ENCODE data around the gene TBC1D14. TPM values are rescaled to one million over a fixed set of nuclear protein-coding genes. Genes with fewer than 3 reads are reported as not detected.

The TBC1D14 gene
- total and polyA plus RNA-seq, 9 of the 15 experiments (the other 6 are each of a cell fraction or from before 2014, with no cell fraction given) = 2.1 to 59.6 (median 44.8) TPM

DNA sequence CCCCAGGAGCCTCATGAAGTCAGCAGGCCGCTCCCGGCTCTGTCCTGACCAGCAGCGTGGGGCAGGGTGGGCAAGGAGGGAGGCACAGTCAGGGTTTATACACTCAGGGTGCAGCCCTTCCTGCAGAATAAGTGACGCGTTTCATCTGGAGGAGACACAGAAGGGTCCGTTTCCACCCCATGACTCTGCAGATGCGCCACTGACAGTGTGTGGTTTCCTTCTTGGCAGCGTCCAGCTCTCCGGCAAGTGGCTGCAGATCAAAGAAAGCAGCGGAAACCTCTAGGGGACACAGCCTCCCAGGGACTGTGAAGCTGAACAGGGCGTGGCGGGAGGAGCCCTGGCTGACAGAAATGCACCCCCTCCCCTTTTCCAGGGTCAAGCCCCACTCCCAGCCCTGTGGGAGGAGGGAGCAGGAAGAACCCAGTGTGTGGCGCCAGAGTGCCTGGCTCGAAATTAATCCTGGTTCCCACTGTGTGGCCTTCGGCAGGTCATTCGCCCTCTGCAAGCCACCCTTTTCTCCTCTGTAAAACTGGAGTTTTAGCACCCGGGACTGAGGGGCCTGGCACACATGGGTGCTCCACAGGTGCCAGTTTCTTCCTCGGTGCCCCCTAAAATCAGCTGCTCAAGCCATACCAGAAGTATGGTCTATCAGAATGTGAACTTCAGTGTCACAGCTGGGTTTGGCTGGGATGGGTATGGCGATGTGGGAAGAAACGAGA lies 17.3 kb upstream of the TBC1D14 start (continued):
- TF ChIP-seq, protein P1, sequence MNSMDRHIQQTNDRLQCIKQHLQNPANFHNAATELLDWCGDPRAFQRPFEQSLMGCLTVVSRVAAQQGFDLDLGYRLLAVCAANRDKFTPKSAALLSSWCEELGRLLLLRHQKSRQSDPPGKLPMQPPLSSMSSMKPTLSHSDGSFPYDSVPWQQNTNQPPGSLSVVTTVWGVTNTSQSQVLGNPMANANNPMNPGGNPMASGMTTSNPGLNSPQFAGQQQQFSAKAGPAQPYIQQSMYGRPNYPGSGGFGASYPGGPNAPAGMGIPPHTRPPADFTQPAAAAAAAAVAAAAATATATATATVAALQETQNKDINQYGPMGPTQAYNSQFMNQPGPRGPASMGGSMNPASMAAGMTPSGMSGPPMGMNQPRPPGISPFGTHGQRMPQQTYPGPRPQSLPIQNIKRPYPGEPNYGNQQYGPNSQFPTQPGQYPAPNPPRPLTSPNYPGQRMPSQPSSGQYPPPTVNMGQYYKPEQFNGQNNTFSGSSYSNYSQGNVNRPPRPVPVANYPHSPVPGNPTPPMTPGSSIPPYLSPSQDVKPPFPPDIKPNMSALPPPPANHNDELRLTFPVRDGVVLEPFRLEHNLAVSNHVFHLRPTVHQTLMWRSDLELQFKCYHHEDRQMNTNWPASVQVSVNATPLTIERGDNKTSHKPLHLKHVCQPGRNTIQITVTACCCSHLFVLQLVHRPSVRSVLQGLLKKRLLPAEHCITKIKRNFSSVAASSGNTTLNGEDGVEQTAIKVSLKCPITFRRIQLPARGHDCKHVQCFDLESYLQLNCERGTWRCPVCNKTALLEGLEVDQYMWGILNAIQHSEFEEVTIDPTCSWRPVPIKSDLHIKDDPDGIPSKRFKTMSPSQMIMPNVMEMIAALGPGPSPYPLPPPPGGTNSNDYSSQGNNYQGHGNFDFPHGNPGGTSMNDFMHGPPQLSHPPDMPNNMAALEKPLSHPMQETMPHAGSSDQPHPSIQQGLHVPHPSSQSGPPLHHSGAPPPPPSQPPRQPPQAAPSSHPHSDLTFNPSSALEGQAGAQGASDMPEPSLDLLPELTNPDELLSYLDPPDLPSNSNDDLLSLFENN (IDR thresholded peaks at IDR 0.05; ENCODE audit: low read depth in 2 of 2, low read length in 2 of 2) = no peak
- TF ChIP-seq RBM34 (IDR thresholded peaks at IDR 0.05; ENCODE audit: borderline replicate concordance, insufficient read depth, low read length) (no peak), ZFPM2 (CRISPR knock-in tag; IDR thresholded peaks at IDR 0.05) (no peak), NFE2 (IDR thresholded peaks at IDR 0.05; ENCODE audit: low read depth) (peak; percentile 89), HCFC1 (IDR thresholded peaks at IDR 0.05; ENCODE audit: low read depth, low read length) (peak; percentile 34; the same call in 1 of the 2 replicates), ZNF274 (IDR thresholded peaks at IDR 0.05; ENCODE audit: borderline replicate concordance, low read depth, low read length) (no peak), FUS (optimal IDR thresholded peaks at IDR 0.05; ENCODE audit: low read depth, low read length) (no peak), ZNF707 (CRISPR knock-in tag; conservative IDR thresholded peaks at IDR 0.05) (no peak), ETV1 (tag; conservative IDR thresholded peaks at IDR 0.05; ENCODE audit: low read depth) (0 out of 2 replicates have a peak, but pooled peaks have one; percentile 17), PML (IDR thresholded peaks at IDR 0.05; ENCODE audit: low read length) (no peak), PURB (CRISPR knock-in tag; IDR thresholded peaks at IDR 0.05; ENCODE audit: low read depth) (no peak), NR3C1 (CRISPR knock-in tag; IDR thresholded peaks at IDR 0.05) (no peak), PHF8 (IDR thresholded peaks at IDR 0.05; ENCODE audit: borderline replicate concordance, low read length) (peak; percentile 52; the same call in 1 of the 2 replicates), ZNF165 (CRISPR knock-in tag; IDR thresholded peaks at IDR 0.05; ENCODE audit: borderline replicate concordance) (no peak), CXXC5 (CRISPR knock-in tag; IDR thresholded peaks at IDR 0.05) (no peak; the same call in none of the 2 replicates), SMARCA5 (IDR thresholded peaks at IDR 0.05) (0 out of 2 replicates have a peak, but pooled peaks have one; percentile 40), CREM (IDR thresholded peaks at IDR 0.05; ENCODE audit: low read depth) (peak; percentile 80), HNRNPL (IDR thresholded peaks at IDR 0.05; ENCODE audit: low read depth, low read length) (no peak), RBM17 (IDR thresholded peaks at IDR 0.05; ENCODE audit: borderline replicate concordance, low read depth, low read length) (no peak), GATA2 (CRISPR knock-in tag; IDR thresholded peaks at IDR 0.05) (no peak)
- TF ChIP-seq, protein P2, sequence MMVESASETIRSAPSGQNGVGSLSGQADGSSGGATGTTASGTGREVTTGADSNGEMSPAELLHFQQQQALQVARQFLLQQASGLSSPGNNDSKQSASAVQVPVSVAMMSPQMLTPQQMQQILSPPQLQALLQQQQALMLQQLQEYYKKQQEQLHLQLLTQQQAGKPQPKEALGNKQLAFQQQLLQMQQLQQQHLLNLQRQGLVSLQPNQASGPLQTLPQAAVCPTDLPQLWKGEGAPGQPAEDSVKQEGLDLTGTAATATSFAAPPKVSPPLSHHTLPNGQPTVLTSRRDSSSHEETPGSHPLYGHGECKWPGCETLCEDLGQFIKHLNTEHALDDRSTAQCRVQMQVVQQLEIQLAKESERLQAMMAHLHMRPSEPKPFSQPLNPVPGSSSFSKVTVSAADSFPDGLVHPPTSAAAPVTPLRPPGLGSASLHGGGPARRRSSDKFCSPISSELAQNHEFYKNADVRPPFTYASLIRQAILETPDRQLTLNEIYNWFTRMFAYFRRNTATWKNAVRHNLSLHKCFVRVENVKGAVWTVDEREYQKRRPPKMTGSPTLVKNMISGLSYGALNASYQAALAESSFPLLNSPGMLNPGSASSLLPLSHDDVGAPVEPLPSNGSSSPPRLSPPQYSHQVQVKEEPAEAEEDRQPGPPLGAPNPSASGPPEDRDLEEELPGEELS (CRISPR knock-in tag; IDR thresholded peaks at IDR 0.05; ENCODE audit: borderline replicate concordance) = no peak
- TF ChIP-seq, protein P3, sequence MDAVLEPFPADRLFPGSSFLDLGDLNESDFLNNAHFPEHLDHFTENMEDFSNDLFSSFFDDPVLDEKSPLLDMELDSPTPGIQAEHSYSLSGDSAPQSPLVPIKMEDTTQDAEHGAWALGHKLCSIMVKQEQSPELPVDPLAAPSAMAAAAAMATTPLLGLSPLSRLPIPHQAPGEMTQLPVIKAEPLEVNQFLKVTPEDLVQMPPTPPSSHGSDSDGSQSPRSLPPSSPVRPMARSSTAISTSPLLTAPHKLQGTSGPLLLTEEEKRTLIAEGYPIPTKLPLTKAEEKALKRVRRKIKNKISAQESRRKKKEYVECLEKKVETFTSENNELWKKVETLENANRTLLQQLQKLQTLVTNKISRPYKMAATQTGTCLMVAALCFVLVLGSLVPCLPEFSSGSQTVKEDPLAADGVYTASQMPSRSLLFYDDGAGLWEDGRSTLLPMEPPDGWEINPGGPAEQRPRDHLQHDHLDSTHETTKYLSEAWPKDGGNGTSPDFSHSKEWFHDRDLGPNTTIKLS (IDR thresholded peaks at IDR 0.05; ENCODE audit: borderline replicate concordance, low read depth) = 0 out of 2 replicates have a peak, but pooled peaks have one; percentile 23

All from K562 (cell line).